Stimulated activated naive CD4-positive, alpha-beta T cell treated with Interleukin-2 at 50 U/mL for 16 hours (primary cell): ENCODE data around the gene SWT1.
A peak's percentile ranks its signal among the peaks of the same experiment; 100 is the strongest.
"Not testable (repeated sequence)": the region's sequence is repeated elsewhere in the genome, so short reads cannot be mapped to it uniquely, and the experiment has no call there.

Source experiments
- DNase-seq: peaks from one replicate; lab custom pipeline; 2025; lab: John Stamatoyannopoulos, UW

The SWT1 gene

GRCh38 chr1:185193756-185194155, 36.8 kb downstream of the SWT1 start:
- no peak for DNase-seq

- DNase-seq: not testable (repeated sequence)
These were observed 41.7 kb downstream of the SWT1 start for GRCh38 chr1:185198712-185199111.

GRCh38 chr1:185200889-185201288, 43.9 kb downstream of the SWT1 start:
- DNase-seq: no peak

- no peak for DNase-seq
These were observed 50.2 kb downstream of the SWT1 start for GRCh38 chr1:185207170-185207569.

- DNase-seq: no peak
These were observed 51.1 kb downstream of the SWT1 start for GRCh38 chr1:185207980-185208602.

GRCh38 chr1:185208626-185209180, 51.7 kb downstream of the SWT1 start:
- DNase-seq: no peak

GRCh38 chr1:185209357-185209756, 52.4 kb downstream of the SWT1 start:
- not testable (repeated sequence) for DNase-seq

- no peak for DNase-seq
These were observed 56.1 kb downstream of the SWT1 start for GRCh38 chr1:185213091-185213490.

GRCh38 chr1:185215911-185216310, 58.9 kb downstream of the SWT1 start:
- DNase-seq: no peak

GRCh38 chr1:185224132-185224531, 67.2 kb downstream of the SWT1 start:
- no peak for DNase-seq

- no peak for DNase-seq
These were observed 70.2 kb downstream of the SWT1 start for GRCh38 chr1:185227161-185227560.

- no peak for DNase-seq
These were observed 72.0 kb downstream of the SWT1 start for GRCh38 chr1:185228979-185229378.

- DNase-seq: no peak
These were observed 73.0 kb downstream of the SWT1 start for GRCh38 chr1:185229981-185230380.

GRCh38 chr1:185232874-185233273, 75.9 kb downstream of the SWT1 start:
- DNase-seq: no peak

GRCh38 chr1:185234183-185234582, 77.2 kb downstream of the SWT1 start:
- DNase-seq: not testable (repeated sequence)

GRCh38 chr1:185237176-185237575, 80.2 kb downstream of the SWT1 start:
- not testable (repeated sequence) for DNase-seq

GRCh38 chr1:185237661-185238060, 80.7 kb downstream of the SWT1 start:
- DNase-seq: no peak

- no peak for DNase-seq
These were observed 81.5 kb downstream of the SWT1 start for GRCh38 chr1:185238447-185238846.

- DNase-seq: no peak
These were observed 82.9 kb downstream of the SWT1 start for GRCh38 chr1:185239861-185240260.

GRCh38 chr1:185241127-185241526, 84.2 kb downstream of the SWT1 start:
- no peak for DNase-seq

GRCh38 chr1:185244015-185244747, 87.2 kb downstream of the SWT1 start:
- DNase-seq: peak; percentile 66

- DNase-seq: no peak
These were observed 88.5 kb downstream of the SWT1 start for GRCh38 chr1:185245466-185245865.

GRCh38 chr1:185249563-185249962, 92.6 kb downstream of the SWT1 start:
- no peak for DNase-seq
